SK-N-SH (cell line): Measurements from ENCODE around the gene ZMAT5. TPM values are rescaled to one million over a fixed set of nuclear protein-coding genes. Genes with fewer than 3 reads are reported as not detected.
A peak's percentile ranks its signal among the peaks of the same experiment; 100 is the strongest.

Source experiments
- CTCF ChIA-PET: fragments of 300-600, 350-600 bp; formaldehyde crosslinking; extraction: SDS; loops from one replicate; lab custom pipeline; 2021; lab: Yijun Ruan, JAX
- POLR2A ChIA-PET: fragments of 350-600 bp; sonication (Branson Sonifier 250); formaldehyde crosslinking; extraction: SDS; loops from one replicate; lab custom pipeline; 2020; ENCODE audit warnings: antibody characterized with exemption, inconsistent platforms; lab: Yijun Ruan, JAX
- DNase-seq: peaks from one replicate; pipeline ENCODE4 v3.0.0; 2012
- H2AFZ ChIP-seq: fragments of 200-600 bp; sonication (generic); 2 replicates; pipeline ENCODE4 v1.8.1; 2016; ENCODE audit warnings: antibody characterized with exemption, mild to moderate bottlenecking, low read depth
- H3F3A ChIP-seq: fragments of 200-600 bp; sonication (generic); replicated peaks from 2 replicates; pipeline ENCODE3; 2016; ENCODE audit warnings: antibody characterized with exemption, mild to moderate bottlenecking; ENCODE audit not compliant: insufficient read depth
- H3K27ac ChIP-seq, 2 experiments: fragments of 200-500 bp in 1 of 2; fragments of 200-600 bp in 1 of 2; sonication (Bioruptor generic) in 1 of 2; sonication (generic), shearing (Covaris generic) in 1 of 2; 2 replicates each; pipeline versions ENCODE4 v1.5.1 to v1.6.1; 2014 to 2016; ENCODE audit warnings: low read depth in 2 of 2, inconsistent platforms in 1 of 2, low read length in 1 of 2, mild to moderate bottlenecking in 1 of 2, mixed read lengths in 1 of 2
- H3K27me3 ChIP-seq: fragments of 200-600 bp; sonication (generic), shearing (Covaris generic); 2 replicates; pipeline ENCODE4 v1.6.1; 2016; ENCODE audit warnings: mixed run types; ENCODE audit not compliant: insufficient read depth
- H3K36me3 ChIP-seq, 2 experiments: fragments of 200-500 bp in 1 of 2; fragments of 200-600 bp in 1 of 2; sonication (Bioruptor generic) in 1 of 2; sonication (generic) in 1 of 2; replicated peaks in 1 of 2; 2 replicates each; pipeline versions ENCODE3 to v1.5.1; 2014 to 2016; ENCODE audit warnings: low read length in 1 of 2, mild to moderate bottlenecking in 1 of 2; ENCODE audit not compliant: insufficient read depth in 2 of 2, control insufficient read depth in 1 of 2
- H3K4me1 ChIP-seq, 2 experiments: fragments of 200-500 bp in 1 of 2; fragments of 200-600 bp in 1 of 2; sonication (Bioruptor generic) in 1 of 2; sonication (generic), shearing (Covaris generic) in 1 of 2; 2 replicates each; pipeline versions ENCODE4 v1.5.1 to v1.6.1; 2014 to 2016; ENCODE audit warnings: low read depth in 1 of 2, low read length in 1 of 2, mixed run types in 1 of 2; ENCODE audit not compliant: insufficient read depth in 2 of 2, control insufficient read depth in 1 of 2
- H3K4me2 ChIP-seq: fragments of 200-600 bp; sonication (generic), shearing (Covaris generic); 2 replicates; pipeline ENCODE4 v1.6.1; 2017; ENCODE audit warnings: mixed run types
- H3K4me3 ChIP-seq, 2 experiments: fragments of 200-500 bp in 1 of 2; fragments of 200-600 bp in 1 of 2; sonication (Bioruptor generic) in 1 of 2; sonication (generic), shearing (Covaris generic) in 1 of 2; 2 replicates each; pipeline versions ENCODE4 v1.5.1 to v1.8.1; 2014 to 2016; ENCODE audit warnings: low read depth in 2 of 2, inconsistent platforms in 1 of 2, low read length in 1 of 2, mild to moderate bottlenecking in 1 of 2, mixed read lengths in 1 of 2, moderate library complexity in 1 of 2
- H3K79me2 ChIP-seq: fragments of 200-600 bp; sonication (generic); 2 replicates; pipeline ENCODE4 v1.8.1; 2017; ENCODE audit warnings: mild to moderate bottlenecking; ENCODE audit not compliant: insufficient read depth
- H3K9ac ChIP-seq: fragments of 200-600 bp; sonication (generic); 2 replicates; pipeline ENCODE4 v1.6.1; 2017; ENCODE audit warnings: mixed run types
- H3K9me2 ChIP-seq: fragments of 200-600 bp; sonication (generic); 2 replicates; pipeline ENCODE4 v1.6.1; 2017; ENCODE audit warnings: mixed run types
- H3K9me3 ChIP-seq: fragments of 200-600 bp; sonication (generic); 2 replicates; pipeline ENCODE4 v1.6.1; 2017; ENCODE audit warnings: mixed run types, mild to moderate bottlenecking, moderate library complexity
- H4K20me1 ChIP-seq: fragments of 200-600 bp; sonication (generic); 2 replicates; pipeline ENCODE4 v1.6.1; 2017; ENCODE audit warnings: mild to moderate bottlenecking, mixed run types; ENCODE audit not compliant: insufficient read depth
- CHD2 ChIP-seq: fragments of 150-350 bp; IDR thresholded peaks from 2 replicates; pipeline ENCODE4 v1.6.1; 2018; ENCODE audit warnings: low read length; ENCODE audit not compliant: partially characterized antibody
- EP300 ChIP-seq, 2 experiments: IDR thresholded peaks; 2 replicates each; pipeline versions ENCODE4 v1.4.0 to v1.6.1; 2012; ENCODE audit warnings: borderline replicate concordance in 1 of 2, low read depth in 1 of 2, low read length in 1 of 2
- FOSL2 ChIP-seq: IDR thresholded peaks from 2 replicates; pipeline ENCODE4 v1.4.0; 2012; ENCODE audit warnings: low read depth, mild to moderate bottlenecking, moderate library complexity, borderline replicate concordance
- FOXM1 ChIP-seq: IDR thresholded peaks from 2 replicates; pipeline ENCODE4 v1.4.0; 2012; ENCODE audit warnings: low read depth, mild to moderate bottlenecking
- GABPA ChIP-seq: IDR thresholded peaks from 2 replicates; pipeline ENCODE4 v1.4.0; 2012; ENCODE audit warnings: low read depth, mild to moderate bottlenecking
- MEF2A ChIP-seq: IDR thresholded peaks from 2 replicates; pipeline ENCODE4 v1.4.0; 2012; ENCODE audit warnings: low read depth, borderline replicate concordance
- RAD21 ChIP-seq: IDR thresholded peaks from 2 replicates; pipeline ENCODE4 v1.6.1; 2012; ENCODE audit warnings: mild to moderate bottlenecking, low read length
- RFX5 ChIP-seq: IDR thresholded peaks from 2 replicates; pipeline ENCODE4 v1.6.1; 2012; ENCODE audit warnings: mild to moderate bottlenecking, improper control_type of control experiment, low read length
- SIN3A ChIP-seq: IDR thresholded peaks from 2 replicates; pipeline ENCODE4 v1.6.1; 2012; ENCODE audit warnings: low read depth, mild to moderate bottlenecking, low read length, moderate library complexity, borderline replicate concordance
- TCF12 ChIP-seq: IDR thresholded peaks from 2 replicates; pipeline ENCODE4 v1.4.0; 2012
- YY1 ChIP-seq: IDR thresholded peaks from 2 replicates; pipeline ENCODE4 v1.4.0; 2012; ENCODE audit warnings: low read depth, mild to moderate bottlenecking
- WGBS: methylation state at CpG from one replicate; pipeline ENCODE4 v1.1.6; 2017; ENCODE audit warnings: low lambda C conversion rate; 5-methylcytosine and 5-hydroxymethylcytosine counted together
- polyA plus RNA-seq, 3 experiments: library from polyadenylated mRNA; depleted of rRNA; stranded (reverse); fragments of >200 nt; gene quantifications; 2 replicates each; pipeline ENCODE4 v1.2.3, GENCODE V29; 2012
- TF ChIP-seq, protein P1 (sequence below): IDR thresholded peaks from 2 replicates; pipeline ENCODE4 v1.6.1; 2012; ENCODE audit warnings: mild to moderate bottlenecking, low read depth, low read length, moderate library complexity
- TF ChIP-seq, protein P2 (sequence below): IDR thresholded peaks from 2 replicates; pipeline ENCODE4; 2012

ZMAT5 gene
- polyA plus RNA-seq, 1 of the 3 experiments (the other 2 are of a cell fraction): 35.0 TPM

DNA sequence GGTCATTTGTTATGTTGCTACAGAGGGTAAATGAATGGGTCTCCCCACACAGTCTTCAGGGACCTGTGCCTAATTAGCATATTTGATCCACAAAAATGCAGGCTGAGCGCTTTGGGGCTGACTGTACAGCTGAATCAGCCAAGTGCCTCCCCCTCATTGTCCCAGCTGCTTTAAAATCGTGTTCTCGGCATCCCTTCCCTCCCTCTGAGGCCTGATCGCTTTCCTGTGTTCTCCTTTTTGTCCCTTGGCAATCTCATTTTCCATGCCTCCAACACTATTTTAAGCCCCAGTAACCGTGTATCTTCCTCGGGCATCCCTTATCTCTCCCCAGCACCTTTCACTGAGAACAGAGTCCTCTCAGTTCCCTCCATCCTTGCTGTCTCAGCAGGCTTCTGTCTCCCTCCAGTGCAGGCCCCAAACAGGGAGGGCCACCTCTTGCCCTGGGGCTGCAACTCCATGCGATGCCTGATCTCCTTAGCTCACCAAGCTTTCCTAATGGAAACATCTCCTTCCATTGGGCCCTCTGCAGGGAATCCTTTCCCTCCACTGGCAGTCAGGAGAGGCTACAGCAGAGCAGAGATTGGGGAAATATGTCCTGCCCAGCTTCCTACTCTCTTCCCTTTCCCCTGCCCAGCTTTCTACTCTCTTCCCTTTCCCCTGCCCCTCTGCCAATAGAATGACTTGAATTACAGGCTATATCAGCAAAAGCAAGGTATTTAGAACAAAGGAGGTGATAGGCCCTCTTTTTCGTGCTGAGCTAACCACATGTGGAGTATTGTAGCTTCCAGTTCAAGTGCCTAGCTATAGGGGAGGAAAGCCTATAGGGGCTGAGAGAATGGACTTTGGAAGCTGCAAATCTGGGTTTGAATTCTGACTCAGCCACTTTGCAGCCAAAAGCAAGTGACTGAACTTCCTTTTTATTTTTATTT lies 14.2 kb upstream of the ZMAT5 start (continued):
- TF ChIP-seq GABPA (no peak), EP300 (IDR thresholded peaks at IDR 0.05; ENCODE audit: borderline replicate concordance in 1 of 2, low read depth in 1 of 2, low read length in 1 of 2) (0 out of 4 replicates have a peak, but pooled peaks of 1 of the 2 experiments have one; percentile 41), MEF2A (no peak), RAD21 (no peak), RFX5 (no peak)
- TF ChIP-seq, protein P1, sequence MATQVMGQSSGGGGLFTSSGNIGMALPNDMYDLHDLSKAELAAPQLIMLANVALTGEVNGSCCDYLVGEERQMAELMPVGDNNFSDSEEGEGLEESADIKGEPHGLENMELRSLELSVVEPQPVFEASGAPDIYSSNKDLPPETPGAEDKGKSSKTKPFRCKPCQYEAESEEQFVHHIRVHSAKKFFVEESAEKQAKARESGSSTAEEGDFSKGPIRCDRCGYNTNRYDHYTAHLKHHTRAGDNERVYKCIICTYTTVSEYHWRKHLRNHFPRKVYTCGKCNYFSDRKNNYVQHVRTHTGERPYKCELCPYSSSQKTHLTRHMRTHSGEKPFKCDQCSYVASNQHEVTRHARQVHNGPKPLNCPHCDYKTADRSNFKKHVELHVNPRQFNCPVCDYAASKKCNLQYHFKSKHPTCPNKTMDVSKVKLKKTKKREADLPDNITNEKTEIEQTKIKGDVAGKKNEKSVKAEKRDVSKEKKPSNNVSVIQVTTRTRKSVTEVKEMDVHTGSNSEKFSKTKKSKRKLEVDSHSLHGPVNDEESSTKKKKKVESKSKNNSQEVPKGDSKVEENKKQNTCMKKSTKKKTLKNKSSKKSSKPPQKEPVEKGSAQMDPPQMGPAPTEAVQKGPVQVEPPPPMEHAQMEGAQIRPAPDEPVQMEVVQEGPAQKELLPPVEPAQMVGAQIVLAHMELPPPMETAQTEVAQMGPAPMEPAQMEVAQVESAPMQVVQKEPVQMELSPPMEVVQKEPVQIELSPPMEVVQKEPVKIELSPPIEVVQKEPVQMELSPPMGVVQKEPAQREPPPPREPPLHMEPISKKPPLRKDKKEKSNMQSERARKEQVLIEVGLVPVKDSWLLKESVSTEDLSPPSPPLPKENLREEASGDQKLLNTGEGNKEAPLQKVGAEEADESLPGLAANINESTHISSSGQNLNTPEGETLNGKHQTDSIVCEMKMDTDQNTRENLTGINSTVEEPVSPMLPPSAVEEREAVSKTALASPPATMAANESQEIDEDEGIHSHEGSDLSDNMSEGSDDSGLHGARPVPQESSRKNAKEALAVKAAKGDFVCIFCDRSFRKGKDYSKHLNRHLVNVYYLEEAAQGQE: no peak
- TF ChIP-seq, protein P2, sequence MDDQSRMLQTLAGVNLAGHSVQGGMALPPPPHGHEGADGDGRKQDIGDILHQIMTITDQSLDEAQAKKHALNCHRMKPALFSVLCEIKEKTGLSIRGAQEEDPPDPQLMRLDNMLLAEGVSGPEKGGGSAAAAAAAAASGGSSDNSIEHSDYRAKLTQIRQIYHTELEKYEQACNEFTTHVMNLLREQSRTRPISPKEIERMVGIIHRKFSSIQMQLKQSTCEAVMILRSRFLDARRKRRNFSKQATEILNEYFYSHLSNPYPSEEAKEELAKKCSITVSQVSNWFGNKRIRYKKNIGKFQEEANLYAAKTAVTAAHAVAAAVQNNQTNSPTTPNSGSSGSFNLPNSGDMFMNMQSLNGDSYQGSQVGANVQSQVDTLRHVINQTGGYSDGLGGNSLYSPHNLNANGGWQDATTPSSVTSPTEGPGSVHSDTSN: peak; percentile 63

DNA sequence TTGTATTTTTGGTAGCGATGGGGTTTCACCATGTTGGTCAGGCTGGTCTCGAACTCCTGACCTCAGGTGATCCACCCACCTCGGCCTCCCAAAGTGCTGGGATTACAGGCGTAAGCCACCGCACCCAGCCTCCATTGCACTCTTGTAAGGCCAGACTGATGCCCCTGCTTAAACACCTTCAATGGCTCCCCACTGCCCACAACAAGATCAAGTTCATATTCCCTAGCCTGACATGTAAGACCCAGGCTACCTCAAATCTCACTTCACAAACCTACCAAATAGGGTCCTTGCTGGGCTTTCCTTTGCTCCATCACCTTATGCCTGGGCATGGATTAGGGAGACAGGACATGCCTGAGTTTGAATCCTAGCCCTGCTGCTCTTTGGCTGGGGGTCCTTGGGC lies 13.4 kb upstream of the ZMAT5 start:
- H3K27me3 ChIP-seq: no peaks in the 10 kb centered on the region
- H2AFZ ChIP-seq: 0 out of 2 replicates have a peak overlapping the region, but pooled peaks have one; percentile 15
- H3K9me2 ChIP-seq: no peaks in the 10 kb centered on the region
- H3F3A ChIP-seq: peaks cover 14% of the 10 kb centered on the region
- peak overlapping the region; percentile 49 for H3K4me2 ChIP-seq
- TF ChIP-seq CHD2 (no peak), FOSL2 (no peak), TCF12 (no peak), RFX5 (no peak), SIN3A (no peak), FOXM1 (no peak), YY1 (no peak), RAD21 (no peak)
- CTCF ChIA-PET: interaction anchor here (1.3 to 2.1 kb wide), 2 partner anchors 144 to 155 kb away, joined by 5 read pairs; no protein-coding TSS in a partner anchor
- H4K20me1 ChIP-seq: no peaks in the 10 kb centered on the region
- H3K27ac ChIP-seq: peak overlapping the region in 1 of 2 experiments; percentile 90; a peak in 2 of 4 replicates
- POLR2A ChIA-PET: no interaction called here
- 91% methylated on average over 5 of the region's 5 CpGs for WGBS
- no peaks in the 10 kb centered on the region for H3K36me3 ChIP-seq
- no peak for DNase-seq
- H3K9ac ChIP-seq: no peak overlapping the region; the same call in 1 of the 2 replicates
- H3K79me2 ChIP-seq: no peaks in the 10 kb centered on the region
- no peaks in the 10 kb centered on the region for H3K9me3 ChIP-seq
- no peak overlapping the region for H3K4me3 ChIP-seq
- H3K4me1 ChIP-seq: peaks cover 9 to 29% of the 10 kb centered on the region in 2 experiments; a peak in 3 of 4 replicates
